GM13977 (cell line): ENCODE results near the gene ID1.
"Not testable (repeated sequence)": the region's sequence is repeated elsewhere in the genome, so short reads cannot be mapped to it uniquely, and the experiment has no call there.

Source experiments
- DNase-seq: peaks from one replicate; pipeline ENCODE4 v3.0.0; 2012; ENCODE audit warnings: low spot score
- CTCF ChIP-seq: IDR thresholded peaks from 2 replicates; pipeline ENCODE4 v1.5.1; 2012; ENCODE audit warnings: mild to moderate bottlenecking, control low read depth; ENCODE audit not compliant: insufficient read depth; ENCODE audit errors: extremely low read depth, missing control alignments
- in situ Hi-C: fragments of 300-500 bp; cut with MboI; formaldehyde crosslinking; loops from one replicate; pipeline ENCODE4 v1.12.0; 2022; ENCODE audit warnings: low sequenced_read_pairs, low pct_unique_long_range_greater_than_20kb, mixed read lengths, inconsistent platforms; ENCODE audit not compliant: unreplicated experiment

ID1 gene

GRCh38 chr20:31594558-31595379 lies 10.3 kb upstream of the ID1 start:
- no peak for TF ChIP-seq CTCF
- DNase-seq: no peak
- in situ Hi-C loops: no loop called here

GRCh38 chr20:31595380-31595653 lies 9.8 kb upstream of the ID1 start:
- DNase-seq: no peak
- in situ Hi-C loops: no loop called here
- no peak for TF ChIP-seq CTCF

- DNase-seq: no peak
- no peak for TF ChIP-seq CTCF
- in situ Hi-C loops: no loop called here
Measured at GRCh38 chr20:31595654-31596411, 9.3 kb upstream of the ID1 start.

GRCh38 chr20:31596412-31596715 lies 8.7 kb upstream of the ID1 start:
- DNase-seq, in situ Hi-C loops: not testable (repeated sequence)

GRCh38 chr20:31596831-31597480 lies 8.1 kb upstream of the ID1 start:
- in situ Hi-C loops: no loop called here
- no peak for TF ChIP-seq CTCF
- no peak for DNase-seq

GRCh38 chr20:31597481-31597855 lies 7.6 kb upstream of the ID1 start:
- in situ Hi-C loops: no loop called here
- DNase-seq: no peak
- no peak for TF ChIP-seq CTCF

- peak; percentile 11 for DNase-seq
- no peak for TF ChIP-seq CTCF
- in situ Hi-C loops: no loop called here
Measured at GRCh38 chr20:31602431-31602778, 2.7 kb upstream of the ID1 start.
